ENCODE data around the gene HYAL4. TPM values are rescaled to one million over a fixed set of nuclear protein-coding genes. Genes with fewer than 3 reads are reported as not detected.

Gene HYAL4
- total and polyA plus RNA-seq, 2 of the 13 experiments (the other 11 are each of a cell fraction or from before 2014, with no cell fraction given), result not detected

GRCh38 chr7:123864012-123864411 lies 19.0 kb downstream of the HYAL4 start:
- no TSS peak for BruUV-seq (replicated peaks)
- Histone ChIP-seq H3K9me3 (ENCODE audit: low read length) (no peaks in the 10 kb centered on the region), H2AFZ (ENCODE audit: low read length) (no peak overlapping the region), H3K79me2 (ENCODE audit: insufficient read depth, low read length) (no peaks in the 10 kb centered on the region), H3K27me3 (ENCODE audit: control insufficient read depth in 1 of 2, insufficient read depth in 2 of 2, low read length in 2 of 2) (no peaks in the 10 kb centered on the region), H3K4me1 (ENCODE audit: insufficient read depth, low read length) (no peaks in the 10 kb centered on the region), H3K4me2 (ENCODE audit: low read depth, low read length) (no peak overlapping the region), H3K27ac (ENCODE audit: extremely low read length, insufficient read depth, low read length) (no peak overlapping the region), H3K36me3 (replicated peaks in 1 of 2; ENCODE audit: control insufficient read depth in 1 of 2, insufficient read depth in 2 of 2, low read length in 2 of 2) (no peaks in the 10 kb centered on the region), H3K9ac (ENCODE audit: insufficient read depth, low read depth, low read length) (no peak overlapping the region), H4K20me1 (ENCODE audit: insufficient read depth, low read length) (no peaks in the 10 kb centered on the region), H3K4me3 (replicated peaks in 1 of 3; ENCODE audit: insufficient read depth in 1 of 3, low read depth in 2 of 3, low read length in 3 of 3) (no peak overlapping the region)
- ChIA-PET CTCF (ENCODE audit: low intra/inter-chr PET ratio, low total read pairs) (no interaction called here), POLR2A (no interaction called here)
- DNase-seq (ENCODE audit: low spot score), result no peak
- 0% methylated on average over 1 of the region's 1 CpG for WGBS (ENCODE audit: low lambda C conversion rate)
- no peak for FAIRE-seq
- no peak for TF ChIP-seq ZNF275 (CRISPR knock-in tag; IDR thresholded peaks at IDR 0.05; ENCODE audit: borderline replicate concordance)
- TF ChIP-seq JARID2 (CRISPR knock-in tag; IDR thresholded peaks at IDR 0.05; ENCODE audit: insufficient replicate concordance), result no peak
- no peak for TF ChIP-seq FOSL2 (CRISPR knock-in tag; IDR thresholded peaks at IDR 0.05)
- TF ChIP-seq ATRX (CRISPR knock-in tag; IDR thresholded peaks at IDR 0.05; ENCODE audit: borderline replicate concordance), result no peak
- no peak for TF ChIP-seq TOE1 (CRISPR knock-in tag; IDR thresholded peaks at IDR 0.05)
- TF ChIP-seq HMGA1 (CRISPR knock-in tag; conservative IDR thresholded peaks at IDR 0.05), result no peak
- TF ChIP-seq ZNF790 (CRISPR knock-in tag; IDR thresholded peaks at IDR 0.05; ENCODE audit: borderline replicate concordance), result no peak
- no peak for TF ChIP-seq TAF15 (IDR thresholded peaks at IDR 0.05; ENCODE audit: low read depth, low read length, poor library complexity, severe bottlenecking)
- TF ChIP-seq ZBTB7A (CRISPR knock-in tag; IDR thresholded peaks at IDR 0.05), result no peak
- TF ChIP-seq FOXP1 (IDR thresholded peaks at IDR 0.05), result no peak
- TF ChIP-seq FOXP1 (CRISPR knock-in tag; IDR thresholded peaks at IDR 0.05), result no peak
- ATAC-seq, result no peak
- in situ Hi-C loops (cut with HindIII; ENCODE audit: extremely low pct_ligation_motif_present, low pct_unique_long_range_greater_than_20kb), result loop anchor here (5.0 to 10.0 kb wide), 2 partner anchors 177 to 229 kb away; no protein-coding TSS in a partner anchor
- intact Hi-C loops (cut with micrococcal nuclease; ENCODE audit: unreplicated experiment), result loop anchor here (2.0 kb wide), 1 partner anchor 181 kb away; no protein-coding TSS in a partner anchor
